Measurements from ENCODE around the gene RNF19B.

DNA sequence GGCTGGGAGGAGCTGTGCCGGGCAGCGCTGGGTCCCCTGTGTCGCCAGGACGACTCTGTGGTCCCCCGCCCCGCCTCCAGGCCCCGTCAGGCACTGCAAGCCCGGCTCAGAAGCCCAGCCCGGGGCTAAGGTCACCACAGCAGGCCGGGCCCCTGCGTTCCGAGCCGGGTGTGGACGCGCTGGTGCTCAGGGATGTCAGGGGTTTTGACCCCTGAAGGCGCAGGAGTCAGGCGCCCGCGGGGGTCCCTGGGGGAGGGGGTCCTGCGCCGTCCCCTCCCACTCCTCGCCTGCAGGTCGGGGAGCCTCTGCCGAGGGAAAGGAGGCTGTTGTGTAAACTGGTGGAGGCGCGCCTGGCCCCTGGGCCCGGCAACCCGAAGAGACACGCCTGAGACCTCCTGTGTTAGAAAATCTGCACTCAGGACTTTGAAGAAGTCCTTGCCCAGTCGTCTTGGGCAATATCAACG, 39.7 kb downstream of the RNF19B start:
- no peak for TF ChIP-seq CTCF (IDR thresholded peaks at IDR 0.05)
- no peak for TF ChIP-seq ZFX (IDR thresholded peaks at IDR 0.05; ENCODE audit: borderline replicate concordance)
